GM12872 (cell line): ENCODE data around the gene NKAPL.

Experiments
- TF ChIP-seq, protein P1 (sequence below): IDR thresholded peaks from 3 replicates; pipeline ENCODE4 v1.5.1; 2011; ENCODE audit warnings: low read depth, mild to moderate bottlenecking, low read length, moderate library complexity; ENCODE audit not compliant: insufficient read depth

The NKAPL gene

GRCh38 chr6:28251661-28252008 is 7.5 kb upstream of the NKAPL start:
- TF ChIP-seq, protein P1, sequence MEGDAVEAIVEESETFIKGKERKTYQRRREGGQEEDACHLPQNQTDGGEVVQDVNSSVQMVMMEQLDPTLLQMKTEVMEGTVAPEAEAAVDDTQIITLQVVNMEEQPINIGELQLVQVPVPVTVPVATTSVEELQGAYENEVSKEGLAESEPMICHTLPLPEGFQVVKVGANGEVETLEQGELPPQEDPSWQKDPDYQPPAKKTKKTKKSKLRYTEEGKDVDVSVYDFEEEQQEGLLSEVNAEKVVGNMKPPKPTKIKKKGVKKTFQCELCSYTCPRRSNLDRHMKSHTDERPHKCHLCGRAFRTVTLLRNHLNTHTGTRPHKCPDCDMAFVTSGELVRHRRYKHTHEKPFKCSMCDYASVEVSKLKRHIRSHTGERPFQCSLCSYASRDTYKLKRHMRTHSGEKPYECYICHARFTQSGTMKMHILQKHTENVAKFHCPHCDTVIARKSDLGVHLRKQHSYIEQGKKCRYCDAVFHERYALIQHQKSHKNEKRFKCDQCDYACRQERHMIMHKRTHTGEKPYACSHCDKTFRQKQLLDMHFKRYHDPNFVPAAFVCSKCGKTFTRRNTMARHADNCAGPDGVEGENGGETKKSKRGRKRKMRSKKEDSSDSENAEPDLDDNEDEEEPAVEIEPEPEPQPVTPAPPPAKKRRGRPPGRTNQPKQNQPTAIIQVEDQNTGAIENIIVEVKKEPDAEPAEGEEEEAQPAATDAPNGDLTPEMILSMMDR, result no peak

GRCh38 chr6:28252009-28252975 is 6.8 kb upstream of the NKAPL start, which contains the start of gene ZKSCAN4:
Gene ZKSCAN4, minus strand, starts transcription at chr6:28252269. Its CDS starts 289 bp downstream, at chr6:28251980.
- TF ChIP-seq, protein P1, result no peak

- TF ChIP-seq, protein P1, result no peak
Measured at GRCh38 chr6:28254121-28254519, 5.0 kb upstream of the NKAPL start.

DNA sequence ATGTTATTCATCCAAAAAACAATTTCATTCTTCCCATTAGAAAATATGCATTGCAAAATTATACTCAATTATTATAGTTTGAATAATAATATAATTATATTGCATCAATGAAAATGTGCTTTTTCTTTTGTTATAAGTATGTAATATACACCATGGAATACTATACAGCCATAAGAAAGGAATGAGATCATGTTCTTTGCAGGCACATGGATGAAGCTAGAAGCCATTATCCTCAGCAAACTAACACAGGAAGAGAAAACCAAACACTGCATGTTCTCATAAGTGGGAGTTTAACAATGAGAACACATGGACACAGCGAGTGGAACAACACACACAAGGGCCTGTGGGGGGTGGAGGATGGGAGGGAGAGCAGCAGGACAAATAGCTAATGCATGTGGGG is 2.1 kb upstream of the NKAPL start:
- TF ChIP-seq, protein P1, result no peak

DNA sequence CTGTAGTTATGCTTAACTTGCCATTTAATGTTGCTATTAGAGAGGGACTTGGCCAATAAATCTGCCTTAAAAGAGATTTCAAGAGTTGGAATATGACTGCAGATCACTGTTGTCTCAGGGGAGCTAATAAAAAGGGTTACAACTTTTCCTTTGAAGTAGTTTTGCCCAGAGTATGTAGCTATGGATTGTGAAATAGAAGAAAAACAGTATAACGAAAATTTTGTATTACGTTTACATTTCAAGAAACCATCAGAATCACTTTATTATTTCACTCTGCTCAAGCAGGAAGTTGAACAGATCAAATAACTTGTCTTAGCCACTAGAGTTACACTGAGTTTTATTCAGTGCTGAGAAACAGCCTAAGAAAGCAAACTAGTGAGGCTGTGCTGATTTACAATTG is 4.8 kb downstream of the NKAPL start:
- TF ChIP-seq, protein P1, result no peak

GRCh38 chr6:28264834-28265401 is 5.8 kb downstream of the NKAPL start:
- TF ChIP-seq, protein P1, result no peak

GRCh38 chr6:28266563-28266961 is 7.5 kb downstream of the NKAPL start:
- TF ChIP-seq, protein P1, result no peak
